Vagina (tissue), 2 donors: ENCODE measurements around the gene KATNA1. TPM values are rescaled to one million over a fixed set of nuclear protein-coding genes. Genes with fewer than 3 reads are reported as not detected.

ENCODE experiments used
- DNase-seq, 2 donors: peaks; one replicate each; pipeline ENCODE4 v3.0.0-alpha.2; 2017; ENCODE audit errors: extremely low spot score in 2 of 2
- H3K27ac ChIP-seq: fragments of 200-600 bp; sonication (generic); one replicate; pipeline ENCODE4 v1.5.1; 2019
- H3K27me3 ChIP-seq: fragments of 200-600 bp; sonication (generic); one replicate; pipeline ENCODE4 v1.5.1; 2019
- H3K36me3 ChIP-seq, 2 donors: fragments of 200-600 bp; sonication (generic); one replicate each; pipeline ENCODE4 v1.5.1; 2017 to 2019
- H3K4me1 ChIP-seq: fragments of 200-600 bp; sonication (generic); one replicate; pipeline ENCODE4 v1.5.1; 2019
- H3K4me3 ChIP-seq, 2 donors: fragments of 200-600 bp; sonication (generic); 1 replicate in 1 of 2; 2 replicates in 1 of 2; pipeline ENCODE4 v1.5.1; 2016 to 2019
- H3K9me3 ChIP-seq: fragments of 200-600 bp; sonication (generic); one replicate; pipeline ENCODE4 v1.5.1; 2019
- POLR2A ChIP-seq, 2 donors: fragments of 450-650 bp; IDR thresholded peaks; one replicate each; pipeline ENCODE4 v1.6.1; 2017; ENCODE audit warnings: antibody characterized with exemption in 2 of 2, mild to moderate bottlenecking in 2 of 2, moderate library complexity in 2 of 2
- POLR2AphosphoS5 ChIP-seq, 2 donors: sonication (generic); formaldehyde crosslinking; IDR thresholded peaks; one replicate each; pipeline ENCODE4 v1.9.0; 2017; ENCODE audit warnings: antibody characterized with exemption in 2 of 2, mild to moderate bottlenecking in 2 of 2, low read depth in 1 of 2; ENCODE audit not compliant: insufficient read depth in 1 of 2
- intact Hi-C: fragments of 100-400 bp; cut with DNase I; formaldehyde crosslinking; loops from one replicate; pipeline ENCODE4 v1.15.1; 2023
- total RNA-seq: library from RNA; depleted of rRNA; stranded (reverse); fragments of >200 nt; gene quantifications from one replicate; pipeline ENCODE4 v1.2.3, GENCODE V29; 2016
- TF ChIP-seq, protein P1 (sequence below), 3 experiments: fragments of 450-650 bp in 2 of 3; fragments of 200-600 bp in 1 of 3; sonication (generic) in 1 of 3; IDR thresholded peaks; one replicate each; pipeline ENCODE4 v1.5.1; 2017 to 2019; ENCODE audit warnings: antibody characterized with exemption in 3 of 3, mild to moderate bottlenecking in 2 of 3, moderate library complexity in 2 of 3

Gene KATNA1
- total RNA-seq, 1 donor from 2014 or later = 18.7 TPM

DNA sequence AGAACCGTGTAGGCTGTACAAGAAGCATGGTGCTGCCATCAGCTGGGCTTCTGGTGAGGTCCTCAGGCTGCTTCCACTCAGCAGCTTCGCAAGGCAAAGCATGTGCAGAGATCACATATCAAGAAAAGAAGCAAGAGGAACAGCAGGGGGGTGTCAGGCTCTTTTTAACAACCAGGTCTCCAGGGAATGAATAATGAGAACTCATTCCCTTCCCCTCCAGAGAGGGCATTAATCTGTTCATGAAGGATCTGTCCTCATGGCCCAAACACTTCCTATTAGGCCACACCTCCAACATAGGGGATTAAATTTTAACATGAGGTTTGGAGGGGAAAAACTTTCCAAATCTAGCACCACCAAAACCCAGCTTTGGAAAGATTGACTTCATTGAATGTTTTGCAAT lies 62.4 kb downstream of the KATNA1 start:
- no peak for TF ChIP-seq POLR2A (IDR thresholded peaks at IDR 0.05)
- no peak for TF ChIP-seq POLR2AphosphoS5 (IDR thresholded peaks at IDR 0.05; ENCODE audit: insufficient read depth in 1 of 2, low read depth in 1 of 2)
- TF ChIP-seq, protein P1, sequence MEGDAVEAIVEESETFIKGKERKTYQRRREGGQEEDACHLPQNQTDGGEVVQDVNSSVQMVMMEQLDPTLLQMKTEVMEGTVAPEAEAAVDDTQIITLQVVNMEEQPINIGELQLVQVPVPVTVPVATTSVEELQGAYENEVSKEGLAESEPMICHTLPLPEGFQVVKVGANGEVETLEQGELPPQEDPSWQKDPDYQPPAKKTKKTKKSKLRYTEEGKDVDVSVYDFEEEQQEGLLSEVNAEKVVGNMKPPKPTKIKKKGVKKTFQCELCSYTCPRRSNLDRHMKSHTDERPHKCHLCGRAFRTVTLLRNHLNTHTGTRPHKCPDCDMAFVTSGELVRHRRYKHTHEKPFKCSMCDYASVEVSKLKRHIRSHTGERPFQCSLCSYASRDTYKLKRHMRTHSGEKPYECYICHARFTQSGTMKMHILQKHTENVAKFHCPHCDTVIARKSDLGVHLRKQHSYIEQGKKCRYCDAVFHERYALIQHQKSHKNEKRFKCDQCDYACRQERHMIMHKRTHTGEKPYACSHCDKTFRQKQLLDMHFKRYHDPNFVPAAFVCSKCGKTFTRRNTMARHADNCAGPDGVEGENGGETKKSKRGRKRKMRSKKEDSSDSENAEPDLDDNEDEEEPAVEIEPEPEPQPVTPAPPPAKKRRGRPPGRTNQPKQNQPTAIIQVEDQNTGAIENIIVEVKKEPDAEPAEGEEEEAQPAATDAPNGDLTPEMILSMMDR (IDR thresholded peaks at IDR 0.05) = no peak
- H3K27me3 ChIP-seq = no peaks in the 10 kb centered on the region
- no peaks in the 10 kb centered on the region for H3K4me1 ChIP-seq
- H3K9me3 ChIP-seq = no peaks in the 10 kb centered on the region
- H3K4me3 ChIP-seq = no peak overlapping the region
- no peak overlapping the region for H3K27ac ChIP-seq
- no peak for DNase-seq
- intact Hi-C loops = no loop called here
- peaks cover 7 to 52% of the 10 kb centered on the region in 2 donors for H3K36me3 ChIP-seq

DNA sequence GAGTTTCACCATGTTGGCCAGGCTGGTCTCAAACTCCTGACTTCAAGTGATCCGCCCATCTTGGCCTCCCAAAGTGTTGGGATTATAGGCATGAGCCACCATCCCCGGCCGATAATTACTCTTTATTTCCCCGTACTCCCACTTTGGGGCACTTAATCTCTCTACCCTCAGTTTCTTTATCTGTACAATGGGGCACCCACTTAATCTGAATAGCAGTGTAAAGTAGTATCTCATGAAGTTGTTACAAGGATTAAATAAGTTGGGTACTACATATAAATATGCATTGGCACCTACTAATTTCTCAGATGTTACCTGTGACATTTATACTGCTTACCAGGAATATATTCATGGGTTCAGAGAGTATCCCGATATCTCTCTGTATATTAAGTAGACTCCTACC lies 67.2 kb downstream of the KATNA1 start:
- Histone ChIP-seq H3K36me3 (peaks cover 7 to 47% of the 10 kb centered on the region in 2 donors), H3K4me3 (no peak overlapping the region), H3K27me3 (no peaks in the 10 kb centered on the region), H3K9me3 (no peaks in the 10 kb centered on the region), H3K4me1 (no peaks in the 10 kb centered on the region), H3K27ac (no peak overlapping the region)
- intact Hi-C loops = no loop called here
- no peak for DNase-seq
- TF ChIP-seq, protein P1 (IDR thresholded peaks at IDR 0.05) = no peak
- TF ChIP-seq POLR2A (IDR thresholded peaks at IDR 0.05) = no peak
- no peak for TF ChIP-seq POLR2AphosphoS5 (IDR thresholded peaks at IDR 0.05; ENCODE audit: insufficient read depth in 1 of 2, low read depth in 1 of 2)

DNA sequence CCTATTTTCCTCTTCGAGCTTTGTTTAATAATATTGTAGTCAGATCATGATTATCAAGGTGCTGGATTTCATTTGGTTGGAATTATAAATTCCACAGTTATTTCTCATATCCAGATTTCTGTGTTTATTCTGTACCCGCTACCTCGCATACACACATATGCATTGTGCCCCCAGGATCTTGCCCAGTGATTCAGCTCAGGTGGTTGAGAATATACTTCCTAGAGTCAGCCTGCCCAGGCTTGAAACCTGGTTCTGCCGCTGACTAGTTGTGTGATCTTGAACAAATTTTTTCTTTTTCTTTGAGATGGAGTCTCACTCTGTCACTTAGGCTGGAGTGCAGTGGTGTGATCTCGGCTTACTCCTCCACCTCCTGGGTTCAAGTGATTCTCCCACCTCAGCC lies 67.6 kb downstream of the KATNA1 start:
- intact Hi-C loops = no loop called here
- TF ChIP-seq POLR2AphosphoS5 (IDR thresholded peaks at IDR 0.05; ENCODE audit: insufficient read depth in 1 of 2, low read depth in 1 of 2) (no peak), POLR2A (IDR thresholded peaks at IDR 0.05) (no peak)
- TF ChIP-seq, protein P1 (IDR thresholded peaks at IDR 0.05) = no peak
- H3K4me1 ChIP-seq = no peaks in the 10 kb centered on the region
- H3K9me3 ChIP-seq = no peaks in the 10 kb centered on the region
- no peak for DNase-seq
- H3K27ac ChIP-seq = no peak overlapping the region
- H3K27me3 ChIP-seq = no peaks in the 10 kb centered on the region
- peaks cover 7 to 42% of the 10 kb centered on the region in 2 donors for H3K36me3 ChIP-seq
- no peak overlapping the region for H3K4me3 ChIP-seq

DNA sequence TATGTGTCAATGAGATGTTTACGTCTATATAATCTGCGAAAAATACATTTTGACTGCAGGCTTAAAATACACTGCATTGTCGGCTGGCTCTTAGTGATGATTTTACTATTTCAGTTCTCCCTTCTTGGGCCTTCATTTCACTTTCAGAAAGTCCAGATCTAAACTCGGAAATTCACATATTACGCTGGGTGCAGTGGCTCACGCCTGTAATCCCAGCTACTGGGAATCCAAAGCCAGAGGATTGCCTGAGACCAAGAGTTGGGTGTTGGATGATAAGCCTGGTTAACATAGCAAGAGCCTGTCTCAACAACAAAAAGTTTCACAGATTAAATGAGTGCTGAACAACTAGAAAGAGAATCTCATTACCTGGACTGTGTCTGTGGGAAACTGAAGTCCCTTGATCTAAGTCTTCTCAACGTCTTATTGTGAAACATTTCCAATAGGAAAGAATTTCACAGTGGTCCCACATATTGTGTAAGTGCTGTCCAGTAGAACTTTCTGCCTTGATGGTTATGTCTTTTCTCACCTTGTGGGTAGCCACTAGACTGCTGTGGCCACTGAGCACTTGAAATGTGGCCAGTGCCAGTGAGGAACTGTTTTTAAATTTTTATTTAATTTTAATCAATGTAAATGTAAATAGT lies 80.4 kb downstream of the KATNA1 start:
- H3K36me3 ChIP-seq = no peaks in the 10 kb centered on the region
- no peak overlapping the region for H3K4me3 ChIP-seq
- no peaks in the 10 kb centered on the region for H3K27me3 ChIP-seq
- DNase-seq = no peak
- TF ChIP-seq, protein P1 (IDR thresholded peaks at IDR 0.05) = no peak
- TF ChIP-seq POLR2AphosphoS5 (IDR thresholded peaks at IDR 0.05; ENCODE audit: insufficient read depth in 1 of 2, low read depth in 1 of 2) = no peak
- no peak for TF ChIP-seq POLR2A (IDR thresholded peaks at IDR 0.05)
- intact Hi-C loops = no loop called here
- no peak overlapping the region for H3K27ac ChIP-seq
- peaks cover 14% of the 10 kb centered on the region for H3K4me1 ChIP-seq
- no peaks in the 10 kb centered on the region for H3K9me3 ChIP-seq

DNA sequence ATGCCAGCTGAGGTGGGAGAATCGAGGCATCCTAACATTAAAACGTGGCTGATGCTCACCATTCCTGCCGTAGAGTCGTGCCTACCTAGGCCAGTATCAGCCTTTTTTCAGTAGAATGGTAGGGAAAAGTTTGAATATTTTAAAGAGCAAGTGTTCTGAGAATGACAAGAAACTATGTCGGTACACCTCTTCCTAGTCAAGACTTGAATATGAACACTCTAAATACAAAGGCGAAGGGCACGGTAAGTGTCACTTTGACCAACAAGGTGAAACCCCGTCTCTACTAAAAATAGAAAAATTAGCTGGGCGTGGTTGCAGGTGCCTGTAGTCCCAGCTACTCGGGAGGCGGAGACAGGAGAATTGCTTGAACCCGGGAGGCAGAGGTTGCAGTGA lies 81.3 kb downstream of the KATNA1 start:
- peak overlapping the region; percentile 78 for H3K27ac ChIP-seq
- TF ChIP-seq, protein P1 (IDR thresholded peaks at IDR 0.05) = no peak
- TF ChIP-seq POLR2AphosphoS5 (IDR thresholded peaks at IDR 0.05; ENCODE audit: insufficient read depth in 1 of 2, low read depth in 1 of 2) = no peak
- no peak for TF ChIP-seq POLR2A (IDR thresholded peaks at IDR 0.05)
- no peaks in the 10 kb centered on the region for H3K27me3 ChIP-seq
- H3K9me3 ChIP-seq = no peaks in the 10 kb centered on the region
- intact Hi-C loops = no loop called here
- DNase-seq = no peak
- peak overlapping the region; percentile 75 to 82 for H3K4me3 ChIP-seq
- no peaks in the 10 kb centered on the region for H3K36me3 ChIP-seq
- peaks cover 14% of the 10 kb centered on the region for H3K4me1 ChIP-seq
